HUDEP-2 (cell line): Measurements from ENCODE around the gene NCF2.
A peak's percentile ranks its signal among the peaks of the same experiment; 100 is the strongest.
"Not testable (repeated sequence)": the region's sequence is repeated elsewhere in the genome, so short reads cannot be mapped to it uniquely, and the experiment has no call there.

ENCODE experiments used
- DNase-seq, 76 experiments: peaks; one replicate each; lab custom pipeline; 2025; ENCODE audit not compliant: unreplicated experiment in 76 of 76; lab: John Stamatoyannopoulos, UW

The NCF2 gene, protein sequence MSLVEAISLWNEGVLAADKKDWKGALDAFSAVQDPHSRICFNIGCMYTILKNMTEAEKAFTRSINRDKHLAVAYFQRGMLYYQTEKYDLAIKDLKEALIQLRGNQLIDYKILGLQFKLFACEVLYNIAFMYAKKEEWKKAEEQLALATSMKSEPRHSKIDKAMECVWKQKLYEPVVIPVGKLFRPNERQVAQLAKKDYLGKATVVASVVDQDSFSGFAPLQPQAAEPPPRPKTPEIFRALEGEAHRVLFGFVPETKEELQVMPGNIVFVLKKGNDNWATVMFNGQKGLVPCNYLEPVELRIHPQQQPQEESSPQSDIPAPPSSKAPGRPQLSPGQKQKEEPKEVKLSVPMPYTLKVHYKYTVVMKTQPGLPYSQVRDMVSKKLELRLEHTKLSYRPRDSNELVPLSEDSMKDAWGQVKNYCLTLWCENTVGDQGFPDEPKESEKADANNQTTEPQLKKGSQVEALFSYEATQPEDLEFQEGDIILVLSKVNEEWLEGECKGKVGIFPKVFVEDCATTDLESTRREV

DNA sequence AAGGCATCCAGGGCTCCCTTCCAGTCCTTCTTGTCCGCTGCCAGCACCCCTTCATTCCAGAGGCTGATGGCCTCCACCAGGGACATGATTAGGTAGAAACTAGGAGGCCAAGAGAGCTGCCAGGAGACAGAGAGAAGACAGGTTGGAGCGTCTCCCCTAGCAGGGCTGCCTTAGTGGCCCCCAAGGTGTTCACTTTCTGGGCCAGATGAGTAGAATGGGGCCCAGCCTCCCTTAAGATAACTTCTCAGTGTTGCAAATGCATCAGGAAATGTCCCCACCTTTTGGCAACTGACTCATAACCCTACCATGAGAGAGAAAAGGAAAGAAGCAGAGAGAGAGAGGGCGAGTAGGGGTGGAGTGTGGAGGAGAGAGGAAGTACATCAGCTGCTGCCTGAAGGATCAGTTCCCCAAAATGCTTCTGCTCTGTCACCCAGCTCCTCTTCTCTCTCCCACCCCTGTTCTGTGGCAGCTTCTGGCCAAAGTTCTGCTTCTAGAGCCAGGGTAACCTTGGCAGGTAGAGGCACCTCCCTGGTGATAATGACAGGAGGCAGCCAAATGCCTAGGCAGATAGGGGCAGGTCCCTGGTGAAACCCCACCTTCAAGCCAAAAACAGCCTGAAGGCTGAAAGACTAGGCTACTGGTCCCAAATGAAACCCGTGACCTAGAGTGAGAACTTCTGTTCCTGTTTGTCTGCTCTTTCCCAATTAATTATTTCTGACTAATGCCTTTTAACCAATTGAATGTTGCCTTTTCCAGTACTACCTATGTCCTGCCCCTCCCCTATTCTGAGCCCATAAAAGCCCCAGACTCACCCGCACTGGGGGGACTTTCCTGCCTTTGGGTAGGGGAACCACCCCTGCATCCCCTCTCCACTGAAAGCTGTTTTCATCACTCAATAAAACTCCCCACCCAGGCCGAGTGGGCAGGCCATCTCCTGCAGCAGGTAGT lies at the start of gene NCF2:
Gene NCF2 (minus strand): TSS at position 216 of the 948 bp plus-strand sequence. CDS start 130 bp downstream, at position 86.
- DNase-seq: no peak

DNA sequence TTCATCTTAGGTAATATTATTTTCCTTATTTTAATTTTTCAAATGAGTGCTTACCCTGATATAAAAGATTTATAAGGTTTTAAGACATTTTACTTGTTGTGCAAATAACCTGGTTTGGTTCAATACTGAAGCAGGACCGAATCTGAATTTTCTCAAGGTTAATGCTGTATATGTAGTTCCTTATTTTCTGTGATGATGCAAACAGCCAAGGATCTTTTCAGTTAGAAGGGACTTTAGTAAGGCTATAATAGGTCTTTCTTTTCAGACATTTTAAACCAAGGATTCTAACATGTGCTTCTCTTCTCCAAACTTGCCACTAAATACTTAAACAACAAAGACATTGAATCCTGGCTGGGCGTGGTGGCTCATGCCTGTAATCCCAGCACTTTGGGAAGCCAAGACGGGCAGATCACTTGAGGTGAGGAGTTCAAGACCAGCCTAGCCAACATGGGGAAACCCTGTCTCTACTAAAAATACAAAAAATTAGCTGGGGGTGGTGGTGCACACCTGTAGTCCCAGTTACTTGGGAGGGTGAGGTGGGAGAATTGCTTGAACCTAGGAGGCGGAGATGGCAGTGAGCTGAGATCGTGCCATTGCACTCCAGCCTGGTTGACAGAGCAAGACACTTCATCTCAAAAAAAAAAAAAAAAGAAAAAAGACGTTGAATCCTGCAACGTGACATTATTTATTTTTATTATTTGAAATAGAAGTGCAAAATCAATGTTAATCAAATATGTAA lies 48.6 kb upstream of the NCF2 start:
- DNase-seq: no peak

DNA sequence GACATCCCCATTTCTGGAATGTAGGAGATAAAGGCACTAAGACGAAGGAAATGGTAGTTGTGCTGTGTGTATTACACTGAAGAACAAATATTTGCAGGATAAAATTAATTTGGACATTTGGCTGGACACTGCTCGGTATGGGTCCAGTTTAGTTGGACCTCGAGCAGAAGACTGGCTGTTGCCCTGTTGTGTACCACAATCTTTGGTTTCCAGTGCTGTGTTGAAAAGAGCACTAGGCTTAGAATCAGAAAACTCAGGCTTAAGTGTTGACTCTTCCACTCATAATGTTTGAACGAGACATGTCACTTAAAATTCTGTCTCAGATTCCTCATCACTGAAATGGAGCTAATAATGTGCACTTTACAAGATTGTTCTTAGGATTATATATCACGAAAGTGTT lies 46.5 kb upstream of the NCF2 start:
- no peak for DNase-seq

GRCh38 chr1:183636334-183636682 lies 46.0 kb upstream of the NCF2 start:
- no peak for DNase-seq

GRCh38 chr1:183635606-183636333 lies 45.5 kb upstream of the NCF2 start, which contains the start of gene ARPC5:
Gene ARPC5, minus strand, starts transcription at chr1:183635783. Its CDS starts 124 bp downstream, at chr1:183635659.
- DNase-seq: peak in 74 of 76 experiments; percentile 43 to 94 (median 86)

- peak in 5 of 76 experiments; percentile 1 to 35 (median 14) for DNase-seq
Measured at GRCh38 chr1:183635099-183635605, 44.9 kb upstream of the NCF2 start.

DNA sequence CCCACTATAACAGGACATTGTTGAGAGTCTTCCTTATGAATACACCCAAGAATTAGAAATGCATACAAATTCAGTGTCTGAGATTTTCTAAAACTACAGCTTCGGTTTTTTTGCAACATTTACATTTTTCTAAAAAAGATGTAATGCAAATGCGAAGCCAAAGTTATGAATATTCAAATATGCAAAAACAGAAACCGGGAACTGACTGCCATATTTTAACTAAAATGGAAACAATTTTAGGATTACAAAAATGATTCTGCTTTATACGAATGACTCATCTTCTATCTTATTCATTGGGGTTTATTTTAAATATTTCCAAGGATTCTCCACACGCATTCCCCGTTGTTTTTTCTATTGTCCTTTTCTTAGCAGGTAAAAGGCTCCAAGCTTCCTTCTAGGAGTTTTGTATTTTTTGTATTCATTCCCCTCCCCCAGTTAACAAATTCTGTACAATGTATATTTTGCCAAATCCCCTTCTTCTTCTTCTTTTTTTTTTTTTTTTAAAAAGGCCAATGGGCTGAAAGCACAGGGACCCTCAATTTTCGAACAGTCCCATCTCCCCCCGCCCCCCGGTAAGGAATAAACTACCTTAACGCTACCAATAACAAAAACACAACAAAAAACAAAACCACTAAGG lies 44.3 kb upstream of the NCF2 start:
- DNase-seq: no peak

GRCh38 chr1:183633676-183634343 lies 43.6 kb upstream of the NCF2 start:
- peak in 21 of 76 experiments; percentile 5 to 52 (median 23) for DNase-seq

DNA sequence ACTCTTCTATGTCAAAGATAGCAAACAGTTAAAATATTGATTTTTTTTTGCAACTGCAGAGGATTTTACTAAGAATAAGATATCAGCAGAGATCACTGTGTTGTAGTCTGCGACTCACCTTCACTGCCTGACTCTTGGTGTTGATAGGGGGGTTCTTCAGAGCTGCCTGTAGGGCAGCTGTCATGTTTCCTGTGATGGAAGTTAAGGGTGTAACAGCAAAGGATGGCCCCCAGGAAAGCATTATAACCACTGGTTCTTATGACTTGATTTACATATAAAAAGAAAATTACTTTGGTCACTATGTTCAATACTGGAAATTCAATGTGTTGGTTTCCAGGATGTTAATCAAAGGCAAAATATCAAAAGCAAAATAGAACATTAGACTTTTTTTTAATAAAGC lies 42.7 kb upstream of the NCF2 start:
- DNase-seq: peak in 2 of 76 experiments; percentile 4 to 8

DNA sequence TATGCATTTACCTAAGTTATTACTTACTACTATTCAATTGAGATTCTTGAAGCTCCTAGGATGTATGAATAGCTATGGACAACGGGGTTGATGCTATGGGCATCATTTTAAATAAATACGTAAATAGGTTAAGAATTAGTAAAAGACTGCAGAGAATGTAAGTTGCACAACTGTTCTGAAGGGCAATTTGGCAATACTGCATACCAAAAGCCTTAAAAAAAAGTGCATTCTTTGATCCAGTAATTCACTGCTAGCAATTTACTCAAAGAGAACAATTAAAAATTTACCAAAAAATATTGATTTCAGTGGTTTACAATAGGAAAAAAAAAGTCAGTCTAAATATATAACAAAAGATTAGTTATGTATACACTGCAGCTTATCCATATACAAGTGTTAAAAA lies 41.9 kb upstream of the NCF2 start:
- DNase-seq: no peak

GRCh38 chr1:183630748-183631147 lies 40.5 kb upstream of the NCF2 start:
- DNase-seq: no peak

GRCh38 chr1:183628537-183628936 lies 38.3 kb upstream of the NCF2 start:
- no peak for DNase-seq

DNA sequence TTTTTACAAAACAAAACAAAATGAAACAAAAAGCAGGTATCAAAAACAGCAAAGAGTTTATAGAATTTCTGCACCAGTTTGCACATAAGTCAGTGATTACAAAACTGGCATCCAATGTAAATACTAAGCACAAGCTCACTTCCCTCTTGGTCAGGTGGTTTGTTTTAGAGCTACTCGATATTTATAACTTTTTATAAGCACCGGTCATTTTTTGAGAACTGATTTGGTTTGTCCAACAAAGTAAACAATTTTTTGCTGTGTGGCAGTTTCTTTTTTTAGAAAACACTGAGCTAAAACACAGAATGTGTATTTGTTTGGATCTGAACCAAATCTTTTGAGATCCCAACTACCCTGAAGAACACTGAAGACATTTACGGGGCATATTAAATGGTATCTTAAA lies 36.0 kb upstream of the NCF2 start:
- DNase-seq: not testable (repeated sequence)

DNA sequence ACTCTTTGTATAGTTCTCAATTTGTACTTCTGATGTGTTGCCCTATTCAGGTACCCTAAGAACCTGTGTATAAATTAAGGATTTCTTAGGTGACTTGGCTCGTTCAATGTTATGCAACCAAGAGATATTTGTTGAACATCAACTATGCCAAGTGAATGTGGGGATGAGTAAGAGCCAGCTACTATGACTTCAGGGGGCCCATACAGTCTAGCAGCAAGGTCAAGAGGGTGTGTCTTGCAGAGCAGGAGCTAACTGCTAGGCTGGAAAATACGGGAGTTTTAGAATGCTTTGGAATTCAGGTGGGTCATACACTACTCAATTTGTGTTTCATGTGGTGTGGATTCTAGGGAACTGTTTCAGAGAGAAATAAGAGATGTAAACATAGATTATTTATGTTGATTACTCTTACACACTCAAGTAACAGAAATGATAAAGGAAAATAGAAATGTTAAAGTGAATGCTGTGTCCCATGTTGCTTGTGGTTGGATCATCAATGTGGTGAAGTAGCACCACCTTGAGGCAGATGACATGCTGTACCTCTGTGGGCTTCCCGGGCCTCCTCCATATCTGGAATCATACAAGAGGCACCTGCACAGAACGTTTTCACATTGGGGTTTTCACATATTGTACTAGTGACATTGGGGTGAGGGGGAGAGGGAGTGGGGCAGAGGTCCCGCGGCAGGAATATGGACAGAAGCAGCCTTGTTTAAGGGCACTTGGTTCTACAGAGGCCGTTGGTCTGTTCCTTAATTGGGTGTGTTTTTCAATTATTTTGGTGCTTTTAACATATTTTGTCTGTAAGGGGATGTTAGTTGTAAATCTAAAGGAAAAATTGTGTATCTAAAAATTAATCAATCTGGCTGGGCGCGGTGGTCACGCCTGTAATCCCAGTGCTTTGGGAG lies 32.9 kb upstream of the NCF2 start:
- peak in 48 of 76 experiments; percentile 3 to 65 (median 24) for DNase-seq

DNA sequence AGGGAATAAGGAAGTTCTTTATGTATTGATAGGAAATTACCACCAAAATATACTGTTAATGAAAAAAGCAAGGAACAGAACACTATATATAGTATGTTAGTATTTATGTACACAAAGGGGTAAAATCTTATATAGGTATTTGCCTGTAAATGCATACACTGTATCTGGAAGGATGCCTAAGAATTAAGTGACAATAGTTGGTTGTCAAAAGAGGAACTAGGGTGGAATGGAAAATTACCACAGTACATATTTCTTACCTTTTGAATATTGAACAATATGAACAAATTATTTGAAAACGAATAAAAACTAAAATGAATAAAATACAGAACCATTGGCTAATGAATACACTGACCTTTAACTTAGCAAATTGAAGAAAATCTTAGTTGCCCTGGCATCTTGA lies 31.8 kb upstream of the NCF2 start:
- no peak for DNase-seq

DNA sequence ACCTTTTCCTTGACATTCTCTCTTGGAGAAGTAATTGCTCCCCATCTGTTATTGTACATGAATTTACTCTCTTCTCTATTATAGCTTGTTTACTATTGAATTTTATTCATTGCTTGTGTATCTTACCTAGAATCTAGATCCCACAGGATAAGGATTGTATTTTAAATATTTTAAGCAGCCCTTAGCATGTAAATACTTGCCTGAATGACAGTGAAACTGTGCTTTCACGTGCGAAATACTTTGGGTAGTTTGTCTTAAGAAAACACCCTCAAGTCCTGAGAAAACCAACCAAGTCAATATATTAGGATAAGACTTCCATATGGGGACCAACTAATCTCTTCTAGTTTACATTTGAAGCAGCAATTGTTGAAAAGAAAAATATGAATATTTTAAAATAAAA lies 30.1 kb upstream of the NCF2 start:
- DNase-seq: no peak

DNA sequence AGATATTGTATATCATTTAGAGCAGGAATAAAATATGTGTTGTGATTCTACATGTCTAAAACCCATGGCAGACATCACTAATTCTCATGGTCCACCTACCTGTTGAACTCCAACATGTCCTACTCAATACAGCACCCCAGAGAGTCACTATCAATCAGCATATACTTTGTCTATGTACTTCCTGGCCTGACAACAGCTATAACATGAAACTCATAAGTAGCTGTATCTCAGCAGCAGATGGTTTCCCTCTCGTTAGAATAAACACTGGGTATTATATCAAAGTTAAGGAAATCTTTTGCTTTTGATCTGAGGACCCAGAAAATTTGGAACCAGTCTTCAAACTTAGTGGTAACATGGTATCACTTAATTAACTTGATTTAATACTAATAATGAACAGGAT lies 29.5 kb upstream of the NCF2 start:
- no peak for DNase-seq

- not testable (repeated sequence) for DNase-seq
Measured at GRCh38 chr1:183618202-183618601, 27.9 kb upstream of the NCF2 start.
